ENCODE data around the gene SMAD1. TPM values are rescaled to one million over a fixed set of nuclear protein-coding genes. Genes with fewer than 3 reads are reported as not detected.

Gene SMAD1
- total RNA-seq, 1 experiment from 2014 or later = 23.0 TPM

DNA sequence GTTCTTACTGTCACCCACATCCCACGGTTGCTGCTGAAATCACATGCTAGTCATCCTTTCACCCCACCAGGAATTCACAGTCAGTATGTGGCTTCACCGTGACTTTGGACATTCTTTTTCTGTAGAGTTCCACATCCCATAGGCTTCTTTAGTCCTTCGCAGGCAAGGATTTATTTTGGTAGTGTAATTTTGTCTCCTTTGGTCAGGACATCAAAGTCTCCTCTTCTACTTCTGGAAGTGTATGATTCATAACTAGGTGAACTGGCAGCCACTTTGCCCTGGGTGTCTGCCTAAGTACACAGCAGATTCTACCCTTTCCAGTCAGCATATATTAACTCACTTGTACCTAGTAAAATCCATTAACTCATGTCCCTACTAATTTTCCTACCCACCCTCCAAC, 99.3 kb downstream of the SMAD1 start (continued):
- TF ChIP-seq, protein P1, sequence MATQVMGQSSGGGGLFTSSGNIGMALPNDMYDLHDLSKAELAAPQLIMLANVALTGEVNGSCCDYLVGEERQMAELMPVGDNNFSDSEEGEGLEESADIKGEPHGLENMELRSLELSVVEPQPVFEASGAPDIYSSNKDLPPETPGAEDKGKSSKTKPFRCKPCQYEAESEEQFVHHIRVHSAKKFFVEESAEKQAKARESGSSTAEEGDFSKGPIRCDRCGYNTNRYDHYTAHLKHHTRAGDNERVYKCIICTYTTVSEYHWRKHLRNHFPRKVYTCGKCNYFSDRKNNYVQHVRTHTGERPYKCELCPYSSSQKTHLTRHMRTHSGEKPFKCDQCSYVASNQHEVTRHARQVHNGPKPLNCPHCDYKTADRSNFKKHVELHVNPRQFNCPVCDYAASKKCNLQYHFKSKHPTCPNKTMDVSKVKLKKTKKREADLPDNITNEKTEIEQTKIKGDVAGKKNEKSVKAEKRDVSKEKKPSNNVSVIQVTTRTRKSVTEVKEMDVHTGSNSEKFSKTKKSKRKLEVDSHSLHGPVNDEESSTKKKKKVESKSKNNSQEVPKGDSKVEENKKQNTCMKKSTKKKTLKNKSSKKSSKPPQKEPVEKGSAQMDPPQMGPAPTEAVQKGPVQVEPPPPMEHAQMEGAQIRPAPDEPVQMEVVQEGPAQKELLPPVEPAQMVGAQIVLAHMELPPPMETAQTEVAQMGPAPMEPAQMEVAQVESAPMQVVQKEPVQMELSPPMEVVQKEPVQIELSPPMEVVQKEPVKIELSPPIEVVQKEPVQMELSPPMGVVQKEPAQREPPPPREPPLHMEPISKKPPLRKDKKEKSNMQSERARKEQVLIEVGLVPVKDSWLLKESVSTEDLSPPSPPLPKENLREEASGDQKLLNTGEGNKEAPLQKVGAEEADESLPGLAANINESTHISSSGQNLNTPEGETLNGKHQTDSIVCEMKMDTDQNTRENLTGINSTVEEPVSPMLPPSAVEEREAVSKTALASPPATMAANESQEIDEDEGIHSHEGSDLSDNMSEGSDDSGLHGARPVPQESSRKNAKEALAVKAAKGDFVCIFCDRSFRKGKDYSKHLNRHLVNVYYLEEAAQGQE (IDR thresholded peaks at IDR 0.05; ENCODE audit: low read depth) = no peak
- TF ChIP-seq, protein P2, sequence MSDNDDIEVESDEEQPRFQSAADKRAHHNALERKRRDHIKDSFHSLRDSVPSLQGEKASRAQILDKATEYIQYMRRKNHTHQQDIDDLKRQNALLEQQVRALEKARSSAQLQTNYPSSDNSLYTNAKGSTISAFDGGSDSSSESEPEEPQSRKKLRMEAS (IDR thresholded peaks at IDR 0.05) = no peak
- TF ChIP-seq SIN3A (IDR thresholded peaks at IDR 0.05; ENCODE audit: low read depth) (no peak), RAD21 (IDR thresholded peaks at IDR 0.05; ENCODE audit: low read depth) (no peak), CEBPB (IDR thresholded peaks at IDR 0.05; ENCODE audit: low read depth) (no peak)

DNA sequence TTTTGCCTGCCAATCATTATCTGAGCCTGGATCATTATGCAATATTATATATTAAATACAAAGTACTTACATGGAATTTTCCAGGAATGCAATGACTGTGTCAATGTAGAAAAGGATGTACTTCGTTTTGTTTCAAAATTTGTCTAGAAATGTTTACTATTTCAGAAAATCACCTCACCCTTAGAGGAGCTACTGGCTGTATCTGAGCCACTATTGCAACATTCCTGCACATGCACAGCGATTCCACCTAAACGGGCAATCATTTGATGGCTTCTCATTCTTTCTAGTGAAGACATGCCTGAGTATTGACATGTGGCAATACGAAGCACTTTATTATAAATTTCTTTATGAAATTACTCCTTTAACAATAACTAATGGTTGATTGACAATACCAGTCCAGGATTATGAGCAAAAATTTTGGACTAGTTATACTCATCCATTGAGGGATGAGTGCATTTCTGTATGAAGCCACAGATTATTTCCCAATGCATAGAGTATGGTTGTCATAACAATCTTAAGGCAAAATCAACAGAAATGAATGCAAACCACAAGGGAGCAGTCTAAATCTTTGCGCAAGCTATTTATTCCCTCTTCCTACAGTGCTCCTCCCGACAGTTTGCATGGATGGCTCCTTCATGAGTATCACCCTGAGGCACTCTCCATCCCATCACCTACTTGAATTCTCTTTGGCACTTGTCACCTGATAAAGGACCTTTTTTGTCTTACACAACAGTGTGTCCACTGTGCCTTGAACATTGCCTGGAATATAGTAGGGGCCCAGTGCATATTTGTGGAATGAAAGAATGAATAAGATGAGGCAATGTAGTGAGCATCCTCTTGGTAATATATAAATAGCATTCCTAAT, 101.8 kb downstream of the SMAD1 start:
- Histone ChIP-seq H3K4me1 (ENCODE audit: control insufficient read depth in 1 of 2, insufficient read depth in 2 of 2, low read length in 2 of 2) (peaks cover 0 to 6% of the 10 kb centered on the region in 2 experiments; a peak in 3 of 4 replicates), H3K4me3 (replicated peaks in 1 of 2; ENCODE audit: low read depth in 1 of 2, low read length in 2 of 2) (no peak overlapping the region), H3K27me3 (ENCODE audit: insufficient read depth, low read length) (no peaks in the 10 kb centered on the region), H3K9ac (ENCODE audit: low read length) (no peak overlapping the region), H3K4me2 (ENCODE audit: low read length) (no peak overlapping the region), H3K79me2 (ENCODE audit: insufficient read depth, low read length) (no peaks in the 10 kb centered on the region), H3K9me3 (ENCODE audit: control insufficient read depth in 1 of 2, insufficient read depth in 1 of 2, low read depth in 1 of 2, low read length in 2 of 2) (no peaks in the 10 kb centered on the region), H4K20me1 (ENCODE audit: insufficient read depth) (no peaks in the 10 kb centered on the region), H2AFZ (ENCODE audit: low read depth, low read length, poor library complexity, severe bottlenecking) (no peak overlapping the region), H3K36me3 (ENCODE audit: control insufficient read depth in 1 of 2, insufficient read depth in 2 of 2, low read length in 2 of 2) (no peaks in the 10 kb centered on the region), H3K27ac (ENCODE audit: low read depth, low read length) (no peak overlapping the region), H3K9me2 (ENCODE audit: insufficient read depth) (no peaks in the 10 kb centered on the region)
- intact Hi-C loops (cut with micrococcal nuclease) = no loop called here
- DNase-seq (ENCODE audit: low read depth, low spot score) = no peak
- POLR2A ChIA-PET = no interaction called here
- BruUV-seq (replicated peaks) = no TSS peak
- TF ChIP-seq ZFX (IDR thresholded peaks at IDR 0.05) (no peak), TCF7L2 (IDR thresholded peaks at IDR 0.05; ENCODE audit: borderline replicate concordance, extremely low read depth, insufficient read depth, insufficient read length) (no peak), ZNF274 (IDR thresholded peaks at IDR 0.05; ENCODE audit: low read depth, low read length) (no peak), EZH2 (IDR thresholded peaks at IDR 0.05) (no peak), SP1 (IDR thresholded peaks at IDR 0.05; ENCODE audit: low read depth) (no peak), CEBPB (IDR thresholded peaks at IDR 0.05; ENCODE audit: low read depth) (no peak), EGR1 (IDR thresholded peaks at IDR 0.05; ENCODE audit: low read depth) (no peak), JUND (IDR thresholded peaks at IDR 0.05) (no peak), YY1 (IDR thresholded peaks at IDR 0.05; ENCODE audit: extremely low read depth, insufficient replicate concordance, low read depth, low read length) (no peak), POLR2AphosphoS5 (IDR thresholded peaks at IDR 0.05; ENCODE audit: low read depth, low read length) (no peak), FOSL1 (IDR thresholded peaks at IDR 0.05; ENCODE audit: low read depth) (no peak)
- TF ChIP-seq, protein P3, sequence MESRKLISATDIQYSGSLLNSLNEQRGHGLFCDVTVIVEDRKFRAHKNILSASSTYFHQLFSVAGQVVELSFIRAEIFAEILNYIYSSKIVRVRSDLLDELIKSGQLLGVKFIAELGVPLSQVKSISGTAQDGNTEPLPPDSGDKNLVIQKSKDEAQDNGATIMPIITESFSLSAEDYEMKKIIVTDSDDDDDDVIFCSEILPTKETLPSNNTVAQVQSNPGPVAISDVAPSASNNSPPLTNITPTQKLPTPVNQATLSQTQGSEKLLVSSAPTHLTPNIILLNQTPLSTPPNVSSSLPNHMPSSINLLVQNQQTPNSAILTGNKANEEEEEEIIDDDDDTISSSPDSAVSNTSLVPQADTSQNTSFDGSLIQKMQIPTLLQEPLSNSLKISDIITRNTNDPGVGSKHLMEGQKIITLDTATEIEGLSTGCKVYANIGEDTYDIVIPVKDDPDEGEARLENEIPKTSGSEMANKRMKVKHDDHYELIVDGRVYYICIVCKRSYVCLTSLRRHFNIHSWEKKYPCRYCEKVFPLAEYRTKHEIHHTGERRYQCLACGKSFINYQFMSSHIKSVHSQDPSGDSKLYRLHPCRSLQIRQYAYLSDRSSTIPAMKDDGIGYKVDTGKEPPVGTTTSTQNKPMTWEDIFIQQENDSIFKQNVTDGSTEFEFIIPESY (IDR thresholded peaks at IDR 0.05; ENCODE audit: extremely low read depth, insufficient replicate concordance, low read length) = no peak
- TF ChIP-seq, protein P2 (IDR thresholded peaks at IDR 0.05) = no peak
- TF ChIP-seq, protein P4, sequence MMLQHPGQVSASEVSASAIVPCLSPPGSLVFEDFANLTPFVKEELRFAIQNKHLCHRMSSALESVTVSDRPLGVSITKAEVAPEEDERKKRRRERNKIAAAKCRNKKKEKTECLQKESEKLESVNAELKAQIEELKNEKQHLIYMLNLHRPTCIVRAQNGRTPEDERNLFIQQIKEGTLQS (IDR thresholded peaks at IDR 0.05) = no peak
- no peak for ATAC-seq
- CTCF ChIA-PET = no interaction called here
- RAD21 ChIA-PET (ENCODE audit: low non-redundant PET in 1 of 2, low total read pairs in 2 of 2, uncharacterized antibody in 2 of 2, unreplicated experiment in 2 of 2) = no interaction called here

Measured in HCT116 (cell line).